ENCODE data around the gene DLEC1.

Gene DLEC1

DNA sequence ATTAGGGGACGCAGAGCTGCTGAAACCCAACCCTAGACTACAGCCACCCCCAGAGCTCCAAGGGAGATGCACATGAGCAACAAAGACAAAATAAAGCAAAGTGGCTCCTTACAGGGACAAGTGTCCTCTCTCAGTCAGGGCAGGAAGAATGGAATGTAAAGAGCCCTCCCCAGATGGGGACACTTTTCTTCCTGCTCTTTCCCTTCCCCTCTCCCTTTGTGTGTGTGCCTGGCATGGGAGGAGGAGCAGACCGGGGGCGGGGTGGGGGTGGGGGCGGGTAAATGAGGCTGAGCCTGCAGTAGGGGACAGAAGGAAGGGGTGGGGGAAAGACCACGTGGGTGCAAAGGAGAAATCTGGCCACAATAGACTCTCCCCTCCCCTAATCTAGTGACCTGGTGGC is 60.5 kb downstream of the DLEC1 start:
- Histone ChIP-seq H3K27ac (no peak overlapping the region), H3K4me3 (ENCODE audit: low read depth, low read length) (no peak overlapping the region), H3K36me3 (replicated peaks) (no peaks in the 10 kb centered on the region), H3K27me3 (replicated peaks) (peaks cover 5% of the 10 kb centered on the region)
- no peak for DNase-seq
- TF ChIP-seq, protein P1, sequence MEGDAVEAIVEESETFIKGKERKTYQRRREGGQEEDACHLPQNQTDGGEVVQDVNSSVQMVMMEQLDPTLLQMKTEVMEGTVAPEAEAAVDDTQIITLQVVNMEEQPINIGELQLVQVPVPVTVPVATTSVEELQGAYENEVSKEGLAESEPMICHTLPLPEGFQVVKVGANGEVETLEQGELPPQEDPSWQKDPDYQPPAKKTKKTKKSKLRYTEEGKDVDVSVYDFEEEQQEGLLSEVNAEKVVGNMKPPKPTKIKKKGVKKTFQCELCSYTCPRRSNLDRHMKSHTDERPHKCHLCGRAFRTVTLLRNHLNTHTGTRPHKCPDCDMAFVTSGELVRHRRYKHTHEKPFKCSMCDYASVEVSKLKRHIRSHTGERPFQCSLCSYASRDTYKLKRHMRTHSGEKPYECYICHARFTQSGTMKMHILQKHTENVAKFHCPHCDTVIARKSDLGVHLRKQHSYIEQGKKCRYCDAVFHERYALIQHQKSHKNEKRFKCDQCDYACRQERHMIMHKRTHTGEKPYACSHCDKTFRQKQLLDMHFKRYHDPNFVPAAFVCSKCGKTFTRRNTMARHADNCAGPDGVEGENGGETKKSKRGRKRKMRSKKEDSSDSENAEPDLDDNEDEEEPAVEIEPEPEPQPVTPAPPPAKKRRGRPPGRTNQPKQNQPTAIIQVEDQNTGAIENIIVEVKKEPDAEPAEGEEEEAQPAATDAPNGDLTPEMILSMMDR (IDR thresholded peaks at IDR 0.05; ENCODE audit: low read depth, low read length, missing control alignments): no peak
- in situ Hi-C loops (cut with HindIII; ENCODE audit: low pct_ligation_motif_present, low sequenced_read_pairs): no loop called here

DNA sequence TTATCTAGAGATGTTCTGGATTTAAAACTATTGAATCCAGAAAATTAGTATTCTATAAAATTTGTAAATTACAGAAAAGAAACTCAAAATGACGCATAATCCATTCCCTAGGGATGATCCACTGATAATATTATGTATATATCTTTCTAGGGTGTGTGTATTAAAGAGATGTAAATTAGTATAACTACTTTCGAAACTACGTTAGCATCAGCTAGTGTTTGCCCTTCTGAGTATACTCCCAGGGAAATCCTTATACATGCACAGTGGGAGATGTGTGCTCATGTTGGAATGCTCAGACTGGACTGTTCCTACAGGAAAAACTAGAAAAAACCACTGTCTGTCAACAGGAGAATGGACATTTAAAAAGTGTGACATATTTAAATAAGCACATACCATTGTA is 61.5 kb downstream of the DLEC1 start:
- in situ Hi-C loops (cut with HindIII; ENCODE audit: low pct_ligation_motif_present, low sequenced_read_pairs): no loop called here
- DNase-seq: no peak
- TF ChIP-seq, protein P1 (IDR thresholded peaks at IDR 0.05; ENCODE audit: low read depth, low read length, missing control alignments): no peak
- no peaks in the 10 kb centered on the region for H3K36me3 ChIP-seq (replicated peaks)
- H3K27me3 ChIP-seq (replicated peaks): peaks cover 5% of the 10 kb centered on the region
- H3K4me3 ChIP-seq (ENCODE audit: low read depth, low read length): no peak overlapping the region
- H3K27ac ChIP-seq: no peak overlapping the region

DNA sequence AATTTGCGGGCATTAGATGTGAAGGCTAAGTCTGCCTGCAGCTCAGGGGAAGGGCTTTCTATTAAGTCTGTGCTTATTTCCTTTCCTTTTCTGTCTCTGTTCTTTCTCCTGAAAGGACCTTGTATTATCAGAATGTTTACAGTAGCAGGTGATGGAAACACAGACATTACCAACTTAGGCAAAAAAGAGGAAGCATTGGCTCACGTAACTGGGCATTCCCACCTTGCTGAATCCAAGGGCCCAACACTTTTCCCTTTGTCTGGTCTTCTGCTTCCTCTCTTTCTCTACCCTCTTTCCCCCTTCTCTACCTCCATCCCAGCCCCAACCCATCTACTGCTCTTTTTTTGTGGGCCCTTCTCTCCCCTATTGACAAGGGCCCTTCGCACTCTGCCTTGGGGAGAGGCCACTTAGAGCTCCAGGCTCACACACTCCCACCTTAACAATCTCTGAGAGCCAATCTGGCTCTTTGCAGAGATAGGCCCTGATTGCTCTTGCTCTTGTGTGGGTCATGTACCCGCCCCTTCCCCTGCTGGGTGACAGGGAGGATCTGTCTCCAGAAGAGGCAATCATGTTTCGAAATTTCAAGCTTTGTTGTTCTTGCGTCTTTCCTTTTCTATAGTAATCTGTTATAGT is 62.9 kb downstream of the DLEC1 start:
- in situ Hi-C loops (cut with HindIII; ENCODE audit: low pct_ligation_motif_present, low sequenced_read_pairs): no loop called here
- H3K27me3 ChIP-seq (replicated peaks): peaks cover 5% of the 10 kb centered on the region
- no peak overlapping the region for H3K27ac ChIP-seq
- no peaks in the 10 kb centered on the region for H3K36me3 ChIP-seq (replicated peaks)
- no peak overlapping the region for H3K4me3 ChIP-seq (ENCODE audit: low read depth, low read length)
- no peak for DNase-seq
- TF ChIP-seq, protein P1 (IDR thresholded peaks at IDR 0.05; ENCODE audit: low read depth, low read length, missing control alignments): no peak

DNA sequence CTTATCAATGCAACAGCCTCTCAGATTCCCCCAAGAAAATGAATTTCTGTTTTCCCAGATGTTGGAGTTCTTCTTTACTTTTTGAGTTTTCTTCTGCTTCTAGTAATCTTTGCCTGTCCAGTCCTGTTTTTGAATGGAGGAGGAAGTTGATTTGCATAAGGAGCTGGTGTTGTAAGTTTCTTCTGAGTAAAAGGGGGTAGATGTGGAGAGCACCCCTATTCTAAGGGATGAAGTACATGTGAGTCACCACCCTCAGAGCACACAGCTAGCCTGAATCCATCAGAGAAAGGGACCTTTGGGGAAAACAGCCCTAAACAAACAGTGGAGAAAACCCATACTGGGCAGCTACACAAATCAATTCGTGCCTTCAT is 63.4 kb downstream of the DLEC1 start:
- DNase-seq: no peak
- Histone ChIP-seq H3K36me3 (replicated peaks) (no peaks in the 10 kb centered on the region), H3K4me3 (ENCODE audit: low read depth, low read length) (no peak overlapping the region), H3K27me3 (replicated peaks) (peaks cover 5% of the 10 kb centered on the region), H3K27ac (no peak overlapping the region)
- in situ Hi-C loops (cut with HindIII; ENCODE audit: low pct_ligation_motif_present, low sequenced_read_pairs): no loop called here
- TF ChIP-seq, protein P1 (IDR thresholded peaks at IDR 0.05; ENCODE audit: low read depth, low read length, missing control alignments): no peak

DNA sequence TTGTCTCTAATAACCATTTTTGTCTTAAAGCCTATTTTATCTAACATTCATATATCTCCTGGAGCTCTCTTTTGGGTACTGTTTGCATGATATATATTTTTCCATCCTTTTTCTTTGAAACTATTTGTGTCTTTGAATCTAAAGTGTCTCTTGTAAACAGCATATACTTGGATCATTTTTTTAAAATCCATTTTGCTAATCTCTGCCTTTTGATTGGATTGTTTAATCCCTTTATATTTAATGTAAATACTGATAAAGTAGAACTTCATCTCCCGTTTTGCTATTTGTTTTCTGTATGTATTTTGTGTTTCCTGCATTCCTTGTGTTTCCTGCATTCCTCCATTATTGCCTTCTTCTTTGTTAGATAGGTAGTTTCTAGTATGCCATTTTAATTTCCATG is 66.5 kb downstream of the DLEC1 start:
- peaks cover 2% of the 10 kb centered on the region for H3K27me3 ChIP-seq (replicated peaks)
- no peak for DNase-seq
- in situ Hi-C loops (cut with HindIII; ENCODE audit: low pct_ligation_motif_present, low sequenced_read_pairs): no loop called here

More for the DNA sequence above, 66.5 kb downstream of the DLEC1 start:
- no peaks in the 10 kb centered on the region for H3K36me3 ChIP-seq (replicated peaks)
- H3K27ac ChIP-seq: no peak overlapping the region
- H3K4me3 ChIP-seq (ENCODE audit: low read depth, low read length): no peak overlapping the region
- TF ChIP-seq, protein P1 (IDR thresholded peaks at IDR 0.05; ENCODE audit: low read depth, low read length, missing control alignments): no peak

Measured in brain microvascular endothelial cell (primary cell).